HPDE6-E6E7 (cell line): ENCODE measurements around the gene P2RX2.

Experiments used
- DNase-seq: peaks from one replicate; pipeline ENCODE4 v3.0.0; 2011; ENCODE audit warnings: missing footprints; ENCODE audit errors: extremely low spot score

Gene P2RX2

DNA sequence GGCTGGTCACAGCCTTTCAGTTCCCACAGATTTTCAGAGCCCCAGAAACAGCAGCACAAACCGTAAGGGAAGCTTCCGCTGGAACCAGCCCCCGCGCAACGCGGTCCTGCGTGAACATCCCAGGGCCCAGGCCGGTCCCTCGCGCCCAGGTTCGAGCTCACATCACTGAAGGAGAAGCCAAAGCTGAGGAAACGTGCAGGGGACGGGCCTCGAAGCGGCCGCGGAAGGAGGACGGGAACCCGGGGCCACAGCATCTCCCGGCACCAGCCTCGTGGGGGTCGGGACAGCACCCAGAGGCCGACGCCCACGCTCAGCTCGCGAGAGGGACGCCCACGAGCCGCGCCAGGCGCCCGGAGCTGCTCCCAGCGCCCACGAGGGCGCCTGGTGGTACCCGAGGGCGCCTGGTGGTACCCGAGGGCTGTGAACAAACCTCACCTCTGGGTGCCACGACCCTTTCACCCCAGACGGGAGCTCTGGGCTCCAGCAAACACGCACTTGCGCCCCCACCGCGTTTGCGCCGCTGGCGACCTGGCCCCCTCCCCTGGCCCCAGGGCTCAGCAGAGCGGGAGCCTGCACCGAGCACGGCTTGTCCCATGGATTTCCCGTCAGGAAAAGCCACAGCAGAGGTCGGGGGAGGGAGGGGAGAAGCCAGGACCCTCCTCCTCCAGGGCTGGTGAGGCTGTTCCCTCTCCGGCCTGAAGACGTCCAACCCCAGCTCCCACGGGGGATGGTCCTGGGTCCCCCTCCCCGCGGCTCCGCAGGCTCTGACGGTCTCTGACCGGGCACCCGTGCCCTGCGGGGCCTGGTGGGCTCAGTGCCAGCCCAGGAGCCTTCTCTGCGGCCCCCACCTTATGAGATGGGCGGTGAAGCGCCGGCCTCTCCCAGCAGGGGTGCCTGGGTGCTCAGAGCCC lies 15.1 kb upstream of the P2RX2 start:
- no peak for DNase-seq

DNA sequence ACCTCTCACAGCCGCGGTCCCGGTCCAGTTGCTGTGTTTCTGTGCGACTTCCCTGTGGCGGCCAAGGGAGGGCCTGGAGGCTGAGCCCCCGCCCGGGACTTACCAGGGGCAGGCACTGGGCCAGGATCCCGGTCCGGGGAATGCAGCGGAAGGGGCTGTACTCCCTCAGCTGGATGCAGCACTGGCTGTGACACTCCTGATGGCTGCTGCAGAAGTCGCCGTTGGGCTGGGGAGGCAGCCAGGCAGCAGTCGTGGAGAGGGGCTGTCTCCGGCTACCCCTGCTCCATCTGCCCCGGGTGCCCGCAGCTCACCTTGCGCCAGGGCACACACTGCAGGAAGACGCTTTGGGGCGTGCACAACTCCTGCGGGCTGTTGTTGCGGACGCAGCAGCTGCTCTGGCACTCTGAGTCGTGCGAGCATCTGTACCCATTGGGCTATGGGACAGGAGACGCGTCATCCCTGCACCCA lies 14.4 kb upstream of the P2RX2 start:
- DNase-seq: no peak

DNA sequence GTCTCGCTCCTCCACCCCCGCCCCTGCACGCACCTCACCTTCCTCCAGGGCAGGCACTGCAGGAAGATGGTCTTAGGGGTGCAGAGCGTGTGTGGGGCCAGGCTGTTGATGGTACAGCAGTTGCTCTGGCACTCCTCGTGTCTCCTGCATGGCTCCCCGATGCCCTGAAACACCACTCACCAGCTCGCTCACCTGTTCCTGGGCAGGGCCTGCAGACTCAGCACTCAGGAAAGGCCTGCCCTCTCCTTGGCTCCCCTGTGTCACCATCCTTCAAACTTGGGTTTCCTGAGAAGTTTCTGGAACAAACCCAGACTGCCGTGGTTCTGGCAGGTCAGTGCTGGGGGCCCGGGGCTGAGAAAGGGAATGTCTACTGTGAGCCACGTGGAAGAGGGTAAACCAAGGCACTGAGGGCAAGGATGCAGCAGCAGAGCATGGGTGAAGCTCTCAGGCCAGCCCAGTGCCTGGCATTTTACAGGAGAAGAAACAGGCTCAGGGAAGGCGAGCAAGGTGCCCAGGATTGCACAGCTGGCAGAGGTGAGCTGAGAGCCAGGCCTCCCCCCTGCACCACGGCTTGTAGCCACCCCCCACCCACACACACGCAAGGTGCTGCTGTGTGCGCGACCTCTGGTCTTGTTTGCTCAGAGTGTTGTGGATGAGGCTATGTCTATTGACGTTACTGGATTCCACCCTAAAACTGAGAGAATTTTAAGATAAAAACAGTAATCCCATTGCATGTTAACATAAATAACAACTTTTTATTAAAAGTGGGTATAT lies 13.7 kb upstream of the P2RX2 start:
- DNase-seq: no peak

DNA sequence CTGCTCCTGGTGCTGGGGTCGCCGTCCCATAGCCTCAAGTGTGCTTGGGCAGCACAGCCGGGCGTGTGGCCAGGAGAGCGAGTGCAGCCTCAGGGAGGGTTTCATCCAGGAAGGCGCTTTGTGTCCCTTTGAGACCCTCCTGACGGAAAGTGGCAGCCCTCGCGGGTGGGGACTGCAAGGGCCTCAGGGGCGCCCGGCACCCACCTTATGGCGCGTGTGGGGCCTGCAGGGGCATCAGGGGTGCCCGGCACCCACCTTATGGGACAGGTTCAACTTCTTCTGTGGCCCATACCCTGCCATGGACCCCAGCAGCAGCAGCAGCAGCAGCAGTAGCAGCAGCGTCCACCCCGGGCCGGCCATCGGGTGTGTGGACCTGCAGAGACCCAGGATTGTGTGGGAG lies 12.7 kb upstream of the P2RX2 start:
- no peak for DNase-seq

DNA sequence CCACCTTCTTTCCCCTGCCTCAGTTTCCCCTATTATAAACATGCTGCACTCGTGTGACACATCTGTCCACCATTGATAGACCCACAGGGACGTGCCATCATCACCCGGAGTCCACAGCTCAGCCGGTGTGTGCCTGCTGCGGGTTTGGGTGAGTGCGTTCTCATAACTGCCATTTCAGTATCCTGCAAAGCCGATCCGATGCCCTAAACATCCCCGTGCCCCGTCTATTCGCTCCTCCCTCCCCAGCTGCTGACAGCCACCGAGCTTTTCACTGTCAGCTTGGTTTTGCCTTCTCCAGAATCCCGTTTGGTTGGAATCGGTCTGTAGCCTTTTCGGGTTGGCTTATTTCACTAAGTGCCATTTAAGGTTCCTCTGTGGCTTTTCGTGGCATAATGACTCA lies 12.1 kb upstream of the P2RX2 start:
- DNase-seq: no peak

DNA sequence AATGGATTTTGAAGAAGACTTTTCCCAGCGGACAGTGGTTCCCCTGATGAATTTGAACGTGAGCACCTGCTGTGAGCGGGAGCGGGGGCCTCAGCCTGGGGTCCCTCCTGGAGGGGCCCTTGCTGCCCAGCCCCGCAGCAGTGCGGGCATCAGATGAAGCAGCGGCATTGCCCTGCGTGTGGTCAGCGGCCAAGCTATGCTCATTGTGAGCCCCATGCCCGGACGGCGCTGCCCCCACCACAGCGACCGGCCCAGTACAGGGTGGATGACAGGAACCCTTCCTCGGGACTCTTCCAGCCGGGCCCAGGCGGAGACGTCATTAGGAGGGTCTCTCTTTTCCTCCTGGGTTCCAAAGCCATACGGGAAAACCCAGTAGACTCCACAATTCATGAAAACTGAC lies 11.6 kb upstream of the P2RX2 start:
- DNase-seq: no peak

DNA sequence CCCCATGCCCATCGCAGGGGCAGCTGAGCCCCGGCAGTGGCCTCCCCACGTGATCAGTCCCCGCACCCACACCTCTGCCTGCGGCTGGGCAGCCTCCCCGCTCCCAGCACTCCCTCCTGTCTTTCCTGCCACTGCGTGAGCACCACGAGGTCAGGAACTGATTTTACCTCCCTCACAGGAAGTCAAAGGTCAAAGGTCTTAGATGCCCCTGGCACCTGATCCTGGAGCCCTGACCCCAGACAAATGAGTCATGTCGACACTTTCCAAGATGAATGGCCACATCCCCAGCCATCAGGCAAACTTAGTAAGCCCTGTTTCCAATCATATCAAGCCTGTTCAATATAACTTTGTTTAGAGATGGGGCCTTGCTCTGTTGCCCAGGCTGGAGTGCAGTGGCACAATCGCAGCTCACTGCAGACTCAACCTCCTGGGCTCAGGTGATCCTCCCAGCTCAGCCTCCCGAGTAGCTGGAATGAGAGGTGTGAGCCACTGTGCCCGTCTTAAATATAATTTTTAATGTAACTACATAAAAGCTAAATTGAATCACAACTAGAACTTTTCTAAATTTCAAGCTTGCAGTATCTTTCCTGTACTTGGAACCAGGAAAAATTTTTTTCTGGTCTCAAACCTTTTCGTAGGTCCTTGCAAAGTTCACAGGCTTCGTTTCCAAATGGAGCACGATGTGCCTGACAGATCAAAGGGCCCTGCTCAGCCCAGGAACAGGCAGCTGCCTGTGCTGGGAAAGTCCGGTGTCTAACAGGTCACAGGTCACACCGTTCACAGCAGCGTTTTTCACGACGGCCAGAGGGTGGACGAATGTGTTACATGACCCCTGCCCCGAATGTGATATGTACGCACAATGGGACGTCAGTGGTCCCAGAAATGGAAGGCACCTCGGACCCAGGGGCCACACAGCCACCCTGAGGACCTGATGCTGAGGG lies 10.1 kb upstream of the P2RX2 start:
- DNase-seq: no peak

DNA sequence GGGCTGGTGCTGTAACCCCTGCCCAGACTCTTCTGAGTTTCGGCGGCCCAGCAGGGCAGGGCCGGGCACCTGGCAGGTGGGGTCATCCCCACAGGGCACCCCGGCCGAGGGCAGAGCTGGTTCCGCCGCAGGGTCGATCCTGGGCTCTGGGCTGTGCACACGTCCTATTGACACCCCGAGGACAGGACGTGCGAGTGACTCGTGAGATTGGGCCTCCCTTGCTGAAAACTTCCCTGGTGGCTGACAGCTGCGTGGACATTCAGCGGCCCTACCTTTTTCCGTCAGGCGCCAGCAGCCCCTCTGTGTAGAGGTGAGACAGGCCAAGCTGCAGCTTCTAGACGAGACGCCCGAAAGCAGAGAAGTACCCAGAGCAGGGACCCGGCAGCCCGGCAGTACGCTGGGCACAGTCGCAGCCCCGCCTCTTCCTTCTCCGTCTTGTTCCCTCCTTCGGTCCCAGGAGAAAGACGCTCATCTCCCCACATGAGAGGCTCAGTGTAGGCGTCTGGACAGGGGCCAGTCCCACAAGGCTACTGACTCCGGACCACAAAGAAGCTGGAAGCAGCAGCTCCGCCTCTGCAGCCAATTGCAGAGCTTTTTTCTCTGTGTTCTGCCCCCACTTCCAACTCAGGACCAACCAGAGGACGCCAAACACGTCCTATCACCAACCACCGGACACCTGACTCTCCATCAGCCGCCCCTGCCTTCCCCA lies 8.4 kb upstream of the P2RX2 start, which contains the start of gene LRCOL1:
TSS of gene LRCOL1 (minus strand) at position 532 of the 709 bp plus-strand sequence. CDS start 4,331 bp downstream, outside the sequence.
- no peak for DNase-seq

DNA sequence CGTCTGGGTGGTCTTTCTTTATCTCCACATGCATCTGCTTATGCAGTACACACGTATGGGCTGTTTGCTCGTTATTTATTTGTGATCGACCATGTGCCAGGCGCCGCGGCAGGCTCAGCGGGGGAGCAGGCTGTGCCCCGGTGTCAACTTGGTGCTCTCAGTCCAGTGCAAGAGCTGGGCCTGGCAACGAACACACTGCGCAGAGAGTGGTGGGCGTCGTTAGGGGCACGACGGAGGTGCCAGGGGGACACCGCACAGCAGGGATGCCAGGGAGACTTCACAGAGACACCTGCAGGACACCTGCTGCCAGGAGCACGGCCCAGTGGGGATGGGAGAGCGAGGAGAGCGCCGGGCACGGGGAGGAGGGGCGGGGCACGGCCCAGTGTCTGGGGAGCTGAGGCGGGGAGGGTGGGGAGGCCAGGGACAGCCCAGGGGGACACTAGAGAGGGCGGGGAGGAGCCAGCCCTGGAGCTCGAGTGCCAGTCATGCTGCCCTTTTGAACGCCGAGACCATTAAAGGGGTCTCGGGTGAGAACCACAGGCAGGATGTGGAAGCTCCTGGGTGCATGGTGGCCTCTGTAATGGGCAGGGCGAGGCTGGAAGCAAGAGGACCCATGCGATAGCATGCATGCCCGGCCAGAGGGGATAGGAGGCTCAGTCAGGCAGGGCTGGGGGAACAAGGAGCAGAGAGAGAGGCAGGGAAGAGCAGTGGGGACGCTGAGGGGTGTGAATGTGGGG lies 7.5 kb upstream of the P2RX2 start:
- no peak for DNase-seq

DNA sequence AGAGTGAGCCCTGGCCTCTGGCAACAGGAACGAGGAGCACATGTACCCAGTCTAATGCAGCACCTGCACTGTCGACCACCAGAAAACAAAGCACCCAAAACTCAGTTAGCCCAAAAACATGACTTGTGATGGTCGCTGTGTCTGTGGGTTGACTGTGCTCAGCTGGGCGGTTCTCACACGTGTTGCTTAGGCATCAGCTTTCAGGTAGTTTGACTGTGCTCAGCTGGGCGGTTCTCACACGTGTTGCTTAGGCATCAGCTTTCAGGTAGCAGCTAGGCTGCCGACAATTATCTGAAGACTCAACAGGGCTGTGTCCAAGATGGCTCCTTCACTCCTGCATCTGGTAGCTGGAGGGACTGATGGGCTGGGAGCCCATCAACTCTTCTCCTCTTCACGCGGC lies 7.0 kb upstream of the P2RX2 start:
- no peak for DNase-seq

DNA sequence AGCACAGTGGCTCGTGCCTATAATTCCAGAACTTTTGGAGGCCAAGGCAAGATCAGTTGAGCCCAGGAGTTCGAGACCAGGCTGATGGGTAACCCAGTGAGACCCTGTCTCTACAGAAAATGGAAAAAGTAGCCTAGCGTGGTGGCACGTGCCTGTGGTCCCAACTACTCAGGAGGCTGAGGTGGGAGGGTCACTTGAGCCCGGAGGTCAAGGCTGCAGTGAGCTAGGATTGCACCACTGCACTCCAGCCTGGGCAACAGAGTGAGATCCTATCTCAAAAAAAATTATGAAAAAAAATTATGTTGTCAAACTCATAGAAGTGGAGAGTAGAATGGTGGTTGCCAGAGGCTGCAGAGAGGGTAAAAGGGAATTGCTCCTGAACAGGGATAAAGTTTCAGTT lies 4.5 kb upstream of the P2RX2 start:
- no peak for DNase-seq

DNA sequence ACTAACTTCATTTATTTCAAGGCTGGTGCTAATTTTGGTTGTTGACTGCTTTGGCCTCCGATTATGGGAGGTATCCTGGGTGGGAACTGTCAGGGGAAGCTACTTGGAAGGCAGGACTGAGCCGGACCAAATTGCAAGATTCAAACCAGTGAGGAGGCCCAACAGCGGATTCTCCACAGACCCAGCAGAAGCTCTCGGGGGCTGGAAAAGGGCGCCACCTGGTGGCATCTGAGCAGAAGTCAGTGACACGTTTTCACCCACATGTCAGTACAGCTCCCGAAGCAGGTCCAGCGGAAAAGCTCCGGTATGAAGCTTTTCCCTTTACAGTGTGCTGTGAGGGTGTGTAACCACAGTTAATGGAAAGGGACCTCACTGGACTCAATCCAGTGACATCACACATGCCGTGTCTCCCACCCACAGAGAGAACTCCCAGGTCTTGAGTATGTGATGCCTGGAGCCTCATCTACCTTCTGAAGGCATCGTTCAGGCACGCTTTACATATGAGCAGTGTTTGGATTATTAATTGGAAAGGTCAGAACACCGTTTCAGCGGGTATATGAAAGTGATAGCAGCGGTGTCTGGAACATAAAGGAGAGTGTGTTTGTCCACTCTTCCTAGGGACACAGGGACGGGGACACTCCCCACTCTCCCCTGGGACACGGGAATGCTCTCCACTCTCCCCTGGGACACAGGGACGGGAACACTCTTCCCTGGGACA lies 3.6 kb upstream of the P2RX2 start:
- DNase-seq: peak; percentile 72

DNA sequence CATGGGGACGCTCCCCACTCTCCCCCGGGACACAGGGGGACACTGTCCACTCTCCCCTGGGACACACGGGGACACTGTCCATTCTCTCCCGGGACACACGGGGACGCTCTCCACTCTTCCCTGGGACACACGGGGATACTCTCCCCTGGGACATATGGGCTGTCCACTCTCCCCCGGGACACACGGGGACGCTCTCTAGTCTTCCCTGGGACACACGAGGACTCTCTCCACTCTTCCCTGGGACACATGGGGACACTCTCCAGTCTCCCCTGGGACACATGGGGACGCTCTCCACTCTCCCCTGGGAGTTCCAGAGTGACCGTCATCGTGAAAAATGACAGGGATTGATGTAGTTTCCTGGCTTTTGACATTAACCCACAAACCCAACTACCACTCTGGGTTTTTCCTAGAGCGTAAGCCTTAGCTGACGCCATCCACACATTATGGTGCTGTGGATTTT lies 3.0 kb upstream of the P2RX2 start:
- no peak for DNase-seq

DNA sequence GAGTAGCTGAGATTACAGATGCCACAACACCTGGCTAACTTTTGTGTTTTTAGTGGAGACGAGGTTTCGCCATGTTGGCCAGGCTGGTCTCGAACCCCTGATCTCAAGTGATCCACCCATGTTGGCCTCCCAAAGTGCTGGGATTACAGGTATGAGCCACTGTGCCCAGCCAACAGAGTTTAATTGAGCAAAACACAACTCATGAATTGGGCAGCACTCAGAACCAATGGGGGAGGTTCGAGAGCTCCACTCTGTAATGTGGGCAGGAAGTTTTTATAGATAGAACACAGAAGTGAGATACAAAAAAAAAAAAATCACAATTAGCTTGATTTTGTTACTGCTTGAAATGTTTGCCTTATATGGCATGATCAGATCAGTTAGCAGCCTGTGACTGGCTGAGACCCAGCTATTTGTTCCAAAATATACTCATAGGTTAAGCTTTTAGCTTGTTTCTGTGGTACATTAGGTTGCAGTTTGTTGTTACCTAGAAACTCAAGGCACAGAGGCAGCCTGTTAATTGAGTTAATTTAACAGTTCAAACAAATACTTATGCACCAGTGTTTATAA lies 1.4 kb upstream of the P2RX2 start:
- DNase-seq: no peak

DNA sequence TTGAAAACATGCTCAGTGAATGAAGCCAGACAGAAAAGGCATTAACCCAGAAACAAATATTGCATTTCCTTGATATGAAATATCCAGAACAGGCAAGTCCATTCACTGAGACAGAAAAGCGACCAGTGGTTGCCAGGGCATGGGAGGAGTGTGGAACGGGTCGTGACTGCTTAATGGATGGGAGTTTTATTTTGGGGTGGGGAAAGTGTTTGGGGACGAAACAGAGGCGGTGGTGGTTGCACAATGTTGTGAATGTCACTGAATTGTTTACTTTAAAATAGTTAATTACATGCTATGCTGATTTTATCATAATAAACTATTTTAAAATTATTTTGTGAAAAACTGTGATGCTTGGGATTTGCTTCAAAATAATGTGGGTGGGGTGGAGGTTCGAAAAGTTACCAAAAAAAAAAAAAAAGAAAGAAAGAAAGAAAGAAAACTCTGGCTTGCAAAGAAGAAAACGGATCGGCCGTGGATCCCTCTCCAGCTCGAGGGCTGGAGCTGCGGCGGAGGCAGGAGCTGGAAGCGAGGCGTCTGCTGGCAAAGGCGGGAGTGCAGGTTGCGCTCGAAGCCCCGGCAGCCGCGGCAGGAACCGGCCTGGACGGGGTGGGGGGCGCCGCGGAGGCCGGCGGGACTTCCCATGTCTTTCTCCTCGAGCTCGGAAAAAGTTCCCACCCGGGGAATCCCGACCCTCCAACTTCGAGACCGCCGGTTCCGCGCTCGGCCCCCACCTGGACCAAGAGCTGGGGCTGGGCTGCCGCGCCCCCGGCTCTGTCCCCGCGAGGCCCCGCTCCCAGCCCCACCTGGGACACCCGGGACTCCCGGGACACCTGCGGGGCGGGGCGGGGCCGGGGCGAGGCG lies 524 bp upstream of the P2RX2 start:
- no peak for DNase-seq

DNA sequence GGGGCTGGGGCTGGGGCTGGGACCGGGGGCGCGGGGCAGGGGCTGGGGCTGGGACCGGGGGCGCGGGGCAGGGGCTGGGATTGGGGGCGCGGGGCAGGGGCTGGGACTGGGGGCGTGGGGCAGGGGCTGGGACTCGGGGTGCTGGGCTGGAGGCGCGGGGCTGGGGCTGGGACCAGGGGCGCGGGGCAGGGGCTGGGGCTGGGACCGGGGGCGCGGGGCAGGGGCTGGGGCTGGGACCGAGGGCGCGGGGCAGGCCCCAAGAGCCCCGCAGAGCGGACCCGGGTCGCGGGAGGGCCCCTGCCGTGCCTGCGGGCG lies 452 bp downstream of the P2RX2 start:
- no peak for DNase-seq

DNA sequence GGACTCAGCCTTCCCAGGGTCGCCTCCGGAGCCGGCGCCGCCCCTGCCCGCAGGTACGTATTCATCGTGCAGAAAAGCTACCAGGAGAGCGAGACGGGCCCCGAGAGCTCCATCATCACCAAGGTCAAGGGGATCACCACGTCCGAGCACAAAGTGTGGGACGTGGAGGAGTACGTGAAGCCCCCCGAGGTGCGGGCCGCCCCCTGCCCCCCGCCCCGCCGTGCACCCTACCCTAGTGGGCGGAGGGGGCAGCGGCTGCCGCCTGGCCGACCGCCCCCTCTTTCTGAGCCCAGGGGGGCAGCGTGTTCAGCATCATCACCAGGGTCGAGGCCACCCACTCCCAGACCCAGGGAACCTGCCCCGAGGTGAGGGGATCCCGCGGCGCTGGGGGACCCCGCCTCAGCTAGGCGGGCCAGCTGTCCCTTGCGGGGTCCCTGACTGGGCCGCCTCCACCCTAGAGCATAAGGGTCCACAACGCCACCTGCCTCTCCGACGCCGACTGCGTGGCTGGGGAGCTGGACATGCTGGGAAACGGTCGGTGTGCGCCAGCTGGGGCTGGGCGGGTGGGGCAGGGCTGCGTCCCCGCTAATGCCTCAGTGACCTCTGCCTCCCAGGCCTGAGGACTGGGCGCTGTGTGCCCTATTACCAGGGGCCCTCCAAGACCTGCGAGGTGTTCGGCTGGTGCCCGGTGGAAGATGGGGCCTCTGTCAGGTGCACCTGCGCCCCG lies 973 bp downstream of the P2RX2 start:
- DNase-seq: no peak
